K562 (cell line): ENCODE data around the gene LAMC1. TPM values are rescaled to one million over a fixed set of nuclear protein-coding genes. Genes with fewer than 3 reads are reported as not detected.

ENCODE experiments used
- ATAC-seq: fragments of 200-7000 bp; cut with Tn5 transposase; 3 replicates; pipeline ENCODE4 v1.9.1; 2020; ENCODE audit warnings: moderate library complexity
- BruUV-seq: library from RNA; stranded (reverse); fragments of 400-500 nt; replicated peaks from 2 replicates; lab custom pipeline; 2021; lab: Mats Ljungman, UMichigan
- CTCF ChIA-PET: fragments of 300-600 bp; formaldehyde crosslinking; extraction: SDS; loops from one replicate; lab custom pipeline; 2021; ENCODE audit warnings: low intra/inter-chr PET ratio; lab: Yijun Ruan, JAX
- POLR2A ChIA-PET: fragments of 300-600, 350-650 bp; sonication (Branson Sonifier 250); formaldehyde crosslinking; extraction: SDS; loops from one replicate; lab custom pipeline; 2021; ENCODE audit warnings: antibody characterized with exemption, inconsistent platforms; lab: Yijun Ruan, JAX
- DNase-seq, 4 experiments: peaks; one replicate each; pipeline versions ENCODE4 v3.0.0 to v3.0.0-alpha.2; 2011 to 2018; ENCODE audit warnings: low spot score in 3 of 4, mixed read lengths in 3 of 4; ENCODE audit errors: extremely low read depth in 1 of 4
- FAIRE-seq: peaks from 2 replicates; lab custom pipeline; 2011; peaks lifted over from hg19 to GRCh38; lab: Jason Lieb, UNC
- H2AFZ ChIP-seq: 2 replicates; pipeline ENCODE4 v1.6.0; 2011; ENCODE audit warnings: low read depth, low read length, control low read depth, inconsistent platforms
- H3K27ac ChIP-seq: fragments of 200-600 bp; 3 replicates; pipeline ENCODE4 v1.8.0; 2011; ENCODE audit warnings: low read depth, mild to moderate bottlenecking, control low read depth, inconsistent platforms, low read length, moderate library complexity, mixed read lengths; ENCODE audit errors: extremely low read depth
- H3K27me3 ChIP-seq, 2 experiments: fragments of 300-600 bp in 1 of 2; 2 replicates in 1 of 2; 3 replicates in 1 of 2; pipeline versions ENCODE4 v1.6.0 to v1.8.0; 2011; ENCODE audit warnings: inconsistent platforms in 2 of 2, low read length in 2 of 2, mild to moderate bottlenecking in 1 of 2, mixed read lengths in 1 of 2, moderate library complexity in 1 of 2; ENCODE audit not compliant: control insufficient read depth in 2 of 2, insufficient read depth in 2 of 2
- H3K36me3 ChIP-seq: fragments of 300-600 bp; 3 replicates; pipeline ENCODE4 v1.8.0; 2011; ENCODE audit warnings: mild to moderate bottlenecking, low read length, inconsistent platforms; ENCODE audit not compliant: control insufficient read depth, insufficient read depth
- H3K4me1 ChIP-seq, 2 experiments: fragments of 200-600 bp in 1 of 2; replicated peaks in 1 of 2; 2 replicates in 1 of 2; 3 replicates in 1 of 2; pipeline versions ENCODE4 v1.5.1 to v1.8.0; 2011; ENCODE audit warnings: inconsistent platforms in 2 of 2, low read length in 2 of 2, mild to moderate bottlenecking in 1 of 2, mixed read lengths in 1 of 2, moderate library complexity in 1 of 2; ENCODE audit not compliant: control insufficient read depth in 2 of 2, insufficient read depth in 2 of 2
- H3K4me2 ChIP-seq: 2 replicates; pipeline ENCODE4 v1.6.1; 2011; ENCODE audit warnings: low read length, control low read depth, inconsistent platforms, mixed read lengths; ENCODE audit not compliant: insufficient read depth
- H3K4me3 ChIP-seq: fragments of 200-600 bp; sonication (generic), shearing (Covaris generic); 2 replicates; pipeline ENCODE4 v1.5.1; 2016; ENCODE audit warnings: control low read depth, inconsistent platforms
- H3K79me2 ChIP-seq: fragments of 200-600 bp; 3 replicates; pipeline ENCODE4 v1.8.0; 2011; ENCODE audit warnings: low read length, inconsistent platforms; ENCODE audit not compliant: control insufficient read depth, insufficient read depth
- H3K9ac ChIP-seq, 2 experiments: 2 replicates each; pipeline versions ENCODE4 v1.6.0 to v1.6.1; 2011; ENCODE audit warnings: low read depth in 2 of 2, low read length in 2 of 2, control low read depth in 1 of 2, inconsistent platforms in 1 of 2, mild to moderate bottlenecking in 1 of 2, mixed read lengths in 1 of 2; ENCODE audit not compliant: insufficient read depth in 1 of 2
- H3K9me1 ChIP-seq: one replicate; pipeline ENCODE4 v1.6.0; 2011; ENCODE audit warnings: inconsistent platforms, mild to moderate bottlenecking, low read length, moderate library complexity; ENCODE audit not compliant: control insufficient read depth, insufficient read depth
- H3K9me3 ChIP-seq: replicated peaks from 2 replicates; pipeline ENCODE4 v1.5.1; 2011; ENCODE audit warnings: low read depth, low read length, inconsistent platforms; ENCODE audit not compliant: control insufficient read depth, insufficient read depth
- H4K20me1 ChIP-seq: replicated peaks from 2 replicates; pipeline ENCODE4 v1.6.1; 2011; ENCODE audit warnings: low read length, inconsistent platforms, mixed read lengths; ENCODE audit not compliant: control insufficient read depth, insufficient read depth
- ATF1 ChIP-seq, 2 experiments: fragments of 450-650 bp in 1 of 2; IDR thresholded peaks; 2 replicates each; pipeline ENCODE4 v1.6.1; 2016; ENCODE audit warnings: missing compliant biosample characterization in 1 of 2, missing genetic modification characterization in 1 of 2
- BACH1 ChIP-seq: fragments of 200-800 bp; sonication (Bioruptor generic); IDR thresholded peaks from 2 replicates; pipeline ENCODE4 v1.6.1; 2016; ENCODE audit warnings: missing genetic modification characterization, missing compliant biosample characterization
- CBFA2T2 ChIP-seq: fragments of 450-650 bp; conservative IDR thresholded peaks from 2 replicates; pipeline ENCODE4 v1.6.1; 2017; ENCODE audit warnings: mild to moderate bottlenecking
- CBX2 ChIP-seq: fragments of 200-600 bp; sonication (generic); IDR thresholded peaks from one replicate; pipeline ENCODE4 v1.6.1; 2012; ENCODE audit warnings: mild to moderate bottlenecking, low read length, inconsistent platforms; ENCODE audit not compliant: insufficient read depth, poor library complexity, severe bottlenecking
- DPF2 ChIP-seq: fragments of 450-650 bp; IDR thresholded peaks from 2 replicates; pipeline ENCODE4 v1.6.1; 2016
- E2F6 ChIP-seq, 2 experiments: IDR thresholded peaks; 2 replicates each; pipeline ENCODE4 v1.6.1; 2011; ENCODE audit warnings: borderline replicate concordance in 1 of 2, control low read depth in 1 of 2, low read depth in 1 of 2, low read length in 1 of 2, mild to moderate bottlenecking in 1 of 2, mixed read lengths in 1 of 2, moderate library complexity in 1 of 2; ENCODE audit not compliant: insufficient read depth in 1 of 2, insufficient read length in 1 of 2, poor library complexity in 1 of 2, severe bottlenecking in 1 of 2; ENCODE audit errors: extremely low read depth in 1 of 2
- EP300 ChIP-seq: IDR thresholded peaks from 2 replicates; pipeline ENCODE4 v1.6.1; 2012; ENCODE audit warnings: low read length, improper control_type of control experiment
- MYBL2 ChIP-seq, 2 experiments: fragments of 450-650 bp in 1 of 2; sonication (generic) in 1 of 2; formaldehyde crosslinking in 1 of 2; IDR thresholded peaks; 2 replicates each; pipeline versions ENCODE4 v1.6.1 to v1.8.1; 2017 to 2022; ENCODE audit warnings: borderline replicate concordance in 1 of 2, inconsistent platforms in 1 of 2, low read depth in 1 of 2, mild to moderate bottlenecking in 1 of 2, missing genetic modification reagents in 1 of 2, moderate library complexity in 1 of 2
- PHB ChIP-seq: fragments of 250-450 bp; sonication (Bioruptor Pico); IDR thresholded peaks from 2 replicates; pipeline ENCODE4 v1.5.0; 2021
- TBP ChIP-seq: optimal IDR thresholded peaks from 2 replicates; pipeline ENCODE3; 2011; ENCODE audit warnings: low read depth, low read length, improper control_type of control experiment
- TEAD2 ChIP-seq: fragments of 450-650 bp; IDR thresholded peaks from 2 replicates; pipeline ENCODE4 v1.6.1; 2016; ENCODE audit warnings: missing genetic modification characterization, control low read depth, missing compliant biosample characterization
- TFAM ChIP-seq: fragments of 250-450 bp; sonication (Bioruptor Pico); conservative IDR thresholded peaks from 2 replicates; pipeline ENCODE4 v1.5.0; 2021; ENCODE audit warnings: mild to moderate bottlenecking, moderate library complexity
- ZNF175 ChIP-seq: fragments of 200-800 bp; sonication (Bioruptor generic); IDR thresholded peaks from 2 replicates; pipeline ENCODE4 v1.6.1; 2016; ENCODE audit warnings: low read depth, mild to moderate bottlenecking, missing genetic modification characterization, missing compliant biosample characterization
- ZNF318 ChIP-seq, 2 experiments: fragments of 450-650 bp; IDR thresholded peaks; 2 replicates each; pipeline ENCODE4 v1.6.1; 2016; ENCODE audit warnings: mild to moderate bottlenecking in 2 of 2, borderline replicate concordance in 1 of 2, low read depth in 1 of 2, moderate library complexity in 1 of 2
- WGBS: fragments of 100-300 bp; shearing (Covaris generic); methylation state at CpG from one replicate; pipeline ENCODE4 v1.1.6; 2016; ENCODE audit warnings: low coverage, mixed read lengths; ENCODE audit not compliant: insufficient coverage; ENCODE audit errors: missing lambda C conversion rate; 5-methylcytosine and 5-hydroxymethylcytosine counted together
- in situ Hi-C: fragments of 300-500 bp; cut with MboI; formaldehyde crosslinking; loops from 4 replicates; pipeline ENCODE4 v1.15.0; 2018; ENCODE audit warnings: inconsistent platforms, mixed read lengths
- intact Hi-C: fragments of 100-400 bp; cut with micrococcal nuclease; formaldehyde crosslinking; loops from 2 replicates; pipeline ENCODE4 v1.14.2; 2022
- polyA plus RNA-seq, 8 experiments: library from polyadenylated mRNA; depleted of rRNA in 4 of 8; stranded (reverse) in 5 of 8; unstranded in 3 of 8; fragments of >200 nt; fragmentation: Nextera tagmentation in 2 of 8; fragmentation: Illumina TruSeq in 1 of 8; extraction: Ambion mirVana in 2 of 8; extraction: Trizol in 1 of 8; gene quantifications; 2 replicates each; pipeline versions ENCODE4 v1.2.1 to v1.2.3, GENCODE V29; 2011 to 2014; ENCODE audit warnings: inconsistent platforms in 1 of 8, missing spikeins in 1 of 8
- total RNA-seq, 7 experiments: library from RNA; depleted of rRNA in 6 of 7; stranded (reverse); fragments of >200 nt in 6 of 7; fragmentation: Illumina TruSeq in 2 of 7; extraction: Trizol in 2 of 7; gene quantifications; 2 replicates each; pipeline versions ENCODE4 v1.2.1 to v1.2.3, GENCODE V29; 2011 to 2021; ENCODE audit warnings: low replicate concordance in 1 of 7

LAMC1 gene
- total and polyA plus RNA-seq, 9 of the 15 experiments (the other 6 are each of a cell fraction or from before 2014, with no cell fraction given): 0.07 to 0.71 (median 0.13) TPM; not detected in 2

- Histone ChIP-seq H2AFZ (no peak overlapping the region), H4K20me1 (no peaks in the 10 kb centered on the region), H3K9me1 (no peaks in the 10 kb centered on the region), H3K4me2 (no peak overlapping the region), H3K9me3 (no peaks in the 10 kb centered on the region), H3K27ac (no peak overlapping the region), H3K79me2 (no peaks in the 10 kb centered on the region), H3K36me3 (no peaks in the 10 kb centered on the region), H3K9ac (no peak overlapping the region), H3K4me3 (no peak overlapping the region), H3K4me1 (no peaks in the 10 kb centered on the region), H3K27me3 (peaks cover 11% of the 10 kb centered on the region in 2 experiments)
- BruUV-seq: no TSS peak
- WGBS: 1% methylated on average over 3 of the region's 3 CpGs
- POLR2A ChIA-PET: no interaction called here
- DNase-seq (no peak), FAIRE-seq (no peak), ATAC-seq (no peak)
- intact Hi-C loops: no loop called here
- CTCF ChIA-PET: no interaction called here
- in situ Hi-C loops: no loop called here
- TF ChIP-seq ZNF318 (IDR thresholded peaks at IDR 0.05; ENCODE audit: borderline replicate concordance in 1 of 2, low read depth in 1 of 2) (no peak), ATF1 (CRISPR knock-in tag; IDR thresholded peaks at IDR 0.05) (no peak), ATF1 (tag; IDR thresholded peaks at IDR 0.05) (no peak), ZNF175 (CRISPR knock-in tag) (no peak), EP300 (no peak), DPF2 (no peak), PHB (CRISPR knock-in tag) (no peak), TBP (no peak), TEAD2 (no peak), TFAM (CRISPR knock-in tag) (no peak), BACH1 (tag) (no peak), E2F6 (IDR thresholded peaks at IDR 0.05; ENCODE audit: borderline replicate concordance in 1 of 2, extremely low read depth in 1 of 2, insufficient read depth in 1 of 2, insufficient read length in 1 of 2, low read depth in 1 of 2, low read length in 1 of 2, poor library complexity in 1 of 2, severe bottlenecking in 1 of 2) (no peak), CBFA2T2 (no peak), MYBL2 (IDR thresholded peaks at IDR 0.05; ENCODE audit: low read depth) (no peak), MYBL2 (CRISPR knock-in tag; IDR thresholded peaks at IDR 0.05; ENCODE audit: borderline replicate concordance) (no peak), CBX2 (no peak)
These were observed 98.4 kb downstream of the LAMC1 start for GRCh38 chr1:183121609-183122008.
